ENCODE data around the gene SPO11. TPM values are rescaled to one million over a fixed set of nuclear protein-coding genes. Genes with fewer than 3 reads are reported as not detected.
A peak's percentile ranks its signal among the peaks of the same experiment; 100 is the strongest.

SPO11 gene
- total RNA-seq, 1 experiment from 2014 or later: not detected

DNA sequence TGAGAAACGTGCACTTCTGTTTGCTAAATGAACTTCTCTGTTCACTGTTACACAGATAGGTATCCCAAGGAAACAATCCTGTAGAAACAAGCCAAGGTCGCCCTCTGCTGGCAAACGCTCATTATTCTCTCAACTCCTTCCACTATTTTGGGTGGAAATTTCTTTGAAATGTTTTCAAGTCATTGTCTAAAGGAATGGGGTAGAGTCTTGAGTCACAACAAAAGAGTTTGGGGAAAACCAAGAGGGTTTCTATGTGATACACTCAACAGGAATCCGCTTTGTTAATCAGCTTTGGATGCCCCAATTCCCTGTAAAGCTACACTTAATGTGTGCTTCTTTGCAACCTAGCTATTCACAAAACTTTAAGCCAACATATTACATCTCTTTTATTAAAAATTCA, 16.9 kb downstream of the SPO11 start:
- CTCF ChIA-PET: interaction anchor here (1.0 to 3.5 kb wide), 8 partner anchors 12 to 259 kb away, joined by 3 to 21 read pairs (median 5); no protein-coding TSS in a partner anchor
- Histone ChIP-seq H3K9me3 (ENCODE audit: control insufficient read depth in 1 of 2, insufficient read depth in 1 of 2, low read depth in 1 of 2, low read length in 2 of 2) (no peaks in the 10 kb centered on the region), H3K27ac (ENCODE audit: low read depth, low read length) (no peak overlapping the region), H3K4me2 (ENCODE audit: low read length) (no peak overlapping the region), H3K79me2 (ENCODE audit: insufficient read depth, low read length) (no peaks in the 10 kb centered on the region; the same call in none of the 2 replicates), H3K9me2 (ENCODE audit: insufficient read depth) (no peaks in the 10 kb centered on the region), H3K27me3 (ENCODE audit: insufficient read depth, low read length) (no peaks in the 10 kb centered on the region), H3K4me1 (ENCODE audit: control insufficient read depth in 1 of 2, insufficient read depth in 2 of 2, low read length in 2 of 2) (peaks cover 3 to 7% of the 10 kb centered on the region in 2 experiments; a peak in 3 of 4 replicates), H2AFZ (ENCODE audit: low read depth, low read length, poor library complexity, severe bottlenecking) (peak overlapping the region; percentile 87), H3K9ac (ENCODE audit: low read length) (no peak overlapping the region), H4K20me1 (ENCODE audit: insufficient read depth) (no peaks in the 10 kb centered on the region), H3K36me3 (ENCODE audit: control insufficient read depth in 1 of 2, insufficient read depth in 2 of 2, low read length in 2 of 2) (no peaks in the 10 kb centered on the region), H3K4me3 (replicated peaks in 1 of 2; ENCODE audit: low read depth in 1 of 2, low read length in 2 of 2) (no peak overlapping the region)
- DNase-seq (ENCODE audit: low read depth, low spot score) (peak; percentile 55), ATAC-seq (peak; percentile 67)
- BruUV-seq (replicated peaks): no TSS peak
- POLR2A ChIA-PET: interaction anchor here (1.6 kb wide), 1 partner anchor 256 kb away, joined by 4 read pairs; no protein-coding TSS in a partner anchor
- TF ChIP-seq SIN3A (IDR thresholded peaks at IDR 0.05; ENCODE audit: low read depth) (no peak), ZNF274 (IDR thresholded peaks at IDR 0.05; ENCODE audit: low read depth, low read length) (no peak), RAD21 (IDR thresholded peaks at IDR 0.05; ENCODE audit: low read depth) (peak; percentile 90), EGR1 (IDR thresholded peaks at IDR 0.05; ENCODE audit: low read depth) (no peak), SP1 (IDR thresholded peaks at IDR 0.05; ENCODE audit: low read depth) (no peak)
- TF ChIP-seq, protein P1, sequence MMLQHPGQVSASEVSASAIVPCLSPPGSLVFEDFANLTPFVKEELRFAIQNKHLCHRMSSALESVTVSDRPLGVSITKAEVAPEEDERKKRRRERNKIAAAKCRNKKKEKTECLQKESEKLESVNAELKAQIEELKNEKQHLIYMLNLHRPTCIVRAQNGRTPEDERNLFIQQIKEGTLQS (IDR thresholded peaks at IDR 0.05): no peak
- TF ChIP-seq, protein P2, sequence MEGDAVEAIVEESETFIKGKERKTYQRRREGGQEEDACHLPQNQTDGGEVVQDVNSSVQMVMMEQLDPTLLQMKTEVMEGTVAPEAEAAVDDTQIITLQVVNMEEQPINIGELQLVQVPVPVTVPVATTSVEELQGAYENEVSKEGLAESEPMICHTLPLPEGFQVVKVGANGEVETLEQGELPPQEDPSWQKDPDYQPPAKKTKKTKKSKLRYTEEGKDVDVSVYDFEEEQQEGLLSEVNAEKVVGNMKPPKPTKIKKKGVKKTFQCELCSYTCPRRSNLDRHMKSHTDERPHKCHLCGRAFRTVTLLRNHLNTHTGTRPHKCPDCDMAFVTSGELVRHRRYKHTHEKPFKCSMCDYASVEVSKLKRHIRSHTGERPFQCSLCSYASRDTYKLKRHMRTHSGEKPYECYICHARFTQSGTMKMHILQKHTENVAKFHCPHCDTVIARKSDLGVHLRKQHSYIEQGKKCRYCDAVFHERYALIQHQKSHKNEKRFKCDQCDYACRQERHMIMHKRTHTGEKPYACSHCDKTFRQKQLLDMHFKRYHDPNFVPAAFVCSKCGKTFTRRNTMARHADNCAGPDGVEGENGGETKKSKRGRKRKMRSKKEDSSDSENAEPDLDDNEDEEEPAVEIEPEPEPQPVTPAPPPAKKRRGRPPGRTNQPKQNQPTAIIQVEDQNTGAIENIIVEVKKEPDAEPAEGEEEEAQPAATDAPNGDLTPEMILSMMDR (IDR thresholded peaks at IDR 0.05 in 2 of 3, conservative IDR thresholded peaks at IDR 0.05 in 1 of 3; ENCODE audit: borderline replicate concordance in 1 of 3, insufficient read depth in 1 of 3, low read depth in 2 of 3, low read length in 2 of 3): peak; percentile 61 to 87 (median 81)
- RAD21 ChIA-PET (ENCODE audit: low non-redundant PET in 1 of 2, low total read pairs in 2 of 2, uncharacterized antibody in 2 of 2, unreplicated experiment in 2 of 2): interaction anchor here (1.0 to 1.5 kb wide), 3 partner anchors 14 to 257 kb away, joined by 4 read pairs; no protein-coding TSS in a partner anchor
- intact Hi-C loops (cut with micrococcal nuclease): loop anchor here (1.0 kb wide), 1 partner anchor 254 kb away; no protein-coding TSS in a partner anchor
